OCI-LY7 (cell line): ENCODE measurements around the gene VPS13D.

ENCODE experiments used
- EZH2phosphoT487 ChIP-seq: fragments of 200-600 bp; sonication (generic); IDR thresholded peaks from 2 replicates; pipeline ENCODE4 v1.6.1; 2018; ENCODE audit warnings: low read depth, borderline replicate concordance, mild to moderate bottlenecking, mixed run types, antibody characterized with exemption, low read length, moderate library complexity, mixed read lengths
- TF ChIP-seq, protein P1 (sequence below): fragments of 200-600 bp; sonication (generic); conservative IDR thresholded peaks from 2 replicates; pipeline ENCODE4 v1.5.1; 2014; ENCODE audit warnings: mild to moderate bottlenecking, antibody characterized with exemption, low read length, moderate library complexity, mixed read lengths

GRCh38 chr1:12208764-12209494 is 20.9 kb upstream of the VPS13D start:
- TF ChIP-seq, protein P1, sequence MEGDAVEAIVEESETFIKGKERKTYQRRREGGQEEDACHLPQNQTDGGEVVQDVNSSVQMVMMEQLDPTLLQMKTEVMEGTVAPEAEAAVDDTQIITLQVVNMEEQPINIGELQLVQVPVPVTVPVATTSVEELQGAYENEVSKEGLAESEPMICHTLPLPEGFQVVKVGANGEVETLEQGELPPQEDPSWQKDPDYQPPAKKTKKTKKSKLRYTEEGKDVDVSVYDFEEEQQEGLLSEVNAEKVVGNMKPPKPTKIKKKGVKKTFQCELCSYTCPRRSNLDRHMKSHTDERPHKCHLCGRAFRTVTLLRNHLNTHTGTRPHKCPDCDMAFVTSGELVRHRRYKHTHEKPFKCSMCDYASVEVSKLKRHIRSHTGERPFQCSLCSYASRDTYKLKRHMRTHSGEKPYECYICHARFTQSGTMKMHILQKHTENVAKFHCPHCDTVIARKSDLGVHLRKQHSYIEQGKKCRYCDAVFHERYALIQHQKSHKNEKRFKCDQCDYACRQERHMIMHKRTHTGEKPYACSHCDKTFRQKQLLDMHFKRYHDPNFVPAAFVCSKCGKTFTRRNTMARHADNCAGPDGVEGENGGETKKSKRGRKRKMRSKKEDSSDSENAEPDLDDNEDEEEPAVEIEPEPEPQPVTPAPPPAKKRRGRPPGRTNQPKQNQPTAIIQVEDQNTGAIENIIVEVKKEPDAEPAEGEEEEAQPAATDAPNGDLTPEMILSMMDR: peak; percentile 95
- no peak for TF ChIP-seq EZH2phosphoT487
